Colon (tissue), 2 donors: Measurements from ENCODE around the gene TLK1.

Experiments used
- FAIRE-seq: peaks from 2 replicates; lab custom pipeline; 2012; peaks lifted over from hg19 to GRCh38; lab: Jason Lieb, UNC
- donor health status: control.
- donor health status: control.

The TLK1 gene

DNA sequence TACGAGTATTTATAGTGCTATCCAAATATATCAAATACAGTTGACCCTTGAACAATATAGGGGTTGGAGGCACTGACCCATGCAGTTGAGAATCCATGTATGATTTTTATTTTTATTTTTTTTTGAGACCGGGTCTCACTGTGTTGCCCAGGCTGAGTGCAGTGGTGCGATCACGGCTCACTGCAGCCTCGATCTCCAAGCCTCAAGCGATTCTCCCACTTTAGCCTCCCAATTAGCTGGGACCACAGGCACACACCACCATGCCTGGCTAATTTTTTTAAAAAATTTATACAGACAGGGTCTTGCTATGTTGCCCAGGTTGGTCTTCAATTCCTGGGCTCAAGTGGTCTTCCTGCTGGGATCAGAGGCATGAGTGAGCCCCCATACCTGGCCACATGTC lies 161.0 kb downstream of the TLK1 start:
- no peak for FAIRE-seq

DNA sequence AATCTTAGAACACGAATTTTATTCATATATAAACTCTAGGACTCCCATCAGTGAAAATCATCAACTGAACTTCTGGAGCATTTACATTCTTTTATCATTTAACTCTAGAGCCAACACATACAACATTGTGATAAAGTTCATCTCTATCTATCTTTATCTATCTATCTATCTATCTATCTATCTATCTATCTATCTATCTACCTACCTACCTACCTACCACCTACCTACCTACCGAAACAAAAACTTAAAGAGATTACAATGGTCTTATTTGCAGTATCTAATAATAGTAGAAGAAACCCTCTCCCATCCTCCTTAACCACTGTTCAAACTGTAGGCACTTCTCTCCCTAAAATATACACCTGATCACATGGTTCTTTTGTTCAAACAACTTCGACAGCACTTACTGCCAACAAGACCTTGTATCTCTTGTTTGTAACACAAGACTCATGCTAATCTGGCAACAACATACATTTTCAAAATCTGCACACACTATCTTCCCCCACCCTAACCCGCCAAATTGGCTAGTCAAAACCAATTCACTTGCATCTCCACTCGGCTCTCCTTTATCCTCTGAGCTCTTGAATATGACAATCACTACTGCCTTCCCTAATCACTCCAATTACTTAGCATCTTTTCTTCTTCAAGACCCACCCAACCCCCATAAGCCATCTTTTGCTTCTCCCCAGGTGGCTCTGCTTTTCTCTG lies 162.6 kb downstream of the TLK1 start:
- no peak for FAIRE-seq

GRCh38 chr2:170996316-170996715 lies 164.4 kb downstream of the TLK1 start:
- no peak for FAIRE-seq

DNA sequence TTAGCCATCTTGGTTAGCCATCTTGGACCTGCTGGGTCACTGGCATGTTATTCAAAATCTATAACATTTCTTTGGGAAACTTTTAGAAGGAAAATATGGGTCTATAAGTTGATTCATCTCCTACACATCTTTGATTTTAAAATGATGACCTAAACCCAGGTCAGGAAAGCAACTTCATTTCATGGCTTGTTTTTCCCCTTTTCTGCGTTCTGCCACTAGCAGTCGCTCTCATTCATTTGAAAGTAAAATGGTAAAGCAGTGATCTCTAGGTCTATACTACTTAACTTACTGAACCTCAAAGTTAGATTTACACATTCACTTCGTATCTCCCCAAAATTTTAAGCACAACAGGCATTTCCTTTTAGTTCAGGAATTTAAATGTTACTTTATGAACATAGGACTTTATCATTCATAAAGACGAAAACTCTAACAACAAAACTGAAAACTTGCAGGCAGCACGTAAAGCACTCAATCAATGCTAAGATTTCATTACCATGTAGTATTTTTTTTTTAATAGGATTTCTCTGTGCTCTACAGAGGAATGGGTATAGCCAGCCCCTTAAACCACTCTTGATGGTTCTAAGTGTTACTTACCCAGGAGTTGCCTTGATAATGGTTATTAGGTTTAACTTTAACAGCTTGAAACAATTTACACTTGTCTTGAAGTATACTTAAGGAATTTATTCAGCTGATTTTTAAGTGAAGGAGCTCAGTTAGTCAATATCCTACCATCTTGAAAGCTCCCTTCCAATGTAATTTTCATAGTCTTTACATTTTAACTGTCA lies 169.1 kb downstream of the TLK1 start:
- no peak for FAIRE-seq

GRCh38 chr2:170986566-170987258 lies 174.0 kb downstream of the TLK1 start:
- FAIRE-seq = no peak

- FAIRE-seq = no peak
Observed at GRCh38 chr2:170985407-170985806, 175.3 kb downstream of the TLK1 start.

GRCh38 chr2:170984079-170984478 lies 176.6 kb downstream of the TLK1 start:
- FAIRE-seq = no peak

- no peak for FAIRE-seq
Observed at GRCh38 chr2:170975943-170976270, 184.8 kb downstream of the TLK1 start.

DNA sequence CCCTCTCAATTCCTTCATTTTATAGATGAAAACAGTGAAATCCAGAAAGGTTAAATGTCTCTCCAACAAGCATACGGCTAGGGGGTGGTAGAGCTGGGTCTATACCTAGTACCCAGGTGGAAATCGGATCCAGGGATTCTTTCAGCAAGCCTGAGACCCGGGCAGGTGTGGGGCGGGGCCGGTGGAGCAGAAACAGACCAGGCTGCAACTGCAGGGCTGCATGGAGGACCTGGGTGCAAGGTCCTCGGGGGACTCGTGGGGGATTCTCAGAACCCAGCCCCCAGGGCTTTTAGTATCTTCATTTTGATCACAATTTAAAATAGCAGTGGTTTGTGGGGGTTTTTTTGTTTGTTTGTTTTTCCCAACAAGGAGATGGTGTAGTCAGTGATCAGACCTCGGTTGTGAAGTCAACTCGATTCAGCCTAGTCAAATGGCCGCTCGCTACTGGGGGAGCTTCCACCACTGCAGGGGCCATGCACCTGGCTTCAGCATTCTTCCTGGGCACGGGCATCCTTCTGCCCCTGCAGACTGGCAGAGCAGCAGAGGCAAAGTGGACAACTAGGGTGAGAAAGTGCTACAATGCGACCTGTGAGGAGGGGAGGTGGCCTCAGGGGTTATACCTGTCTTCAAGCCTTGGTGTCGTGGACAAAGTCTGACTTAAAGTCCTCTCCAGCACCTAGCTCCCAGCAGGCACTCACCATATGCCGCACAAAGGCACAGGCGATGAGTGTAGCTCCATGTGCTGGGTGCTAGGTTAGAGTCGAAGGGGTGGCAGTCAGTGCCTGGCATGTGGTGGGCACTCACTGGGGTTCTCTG lies 185.4 kb downstream of the TLK1 start:
- no peak for FAIRE-seq

DNA sequence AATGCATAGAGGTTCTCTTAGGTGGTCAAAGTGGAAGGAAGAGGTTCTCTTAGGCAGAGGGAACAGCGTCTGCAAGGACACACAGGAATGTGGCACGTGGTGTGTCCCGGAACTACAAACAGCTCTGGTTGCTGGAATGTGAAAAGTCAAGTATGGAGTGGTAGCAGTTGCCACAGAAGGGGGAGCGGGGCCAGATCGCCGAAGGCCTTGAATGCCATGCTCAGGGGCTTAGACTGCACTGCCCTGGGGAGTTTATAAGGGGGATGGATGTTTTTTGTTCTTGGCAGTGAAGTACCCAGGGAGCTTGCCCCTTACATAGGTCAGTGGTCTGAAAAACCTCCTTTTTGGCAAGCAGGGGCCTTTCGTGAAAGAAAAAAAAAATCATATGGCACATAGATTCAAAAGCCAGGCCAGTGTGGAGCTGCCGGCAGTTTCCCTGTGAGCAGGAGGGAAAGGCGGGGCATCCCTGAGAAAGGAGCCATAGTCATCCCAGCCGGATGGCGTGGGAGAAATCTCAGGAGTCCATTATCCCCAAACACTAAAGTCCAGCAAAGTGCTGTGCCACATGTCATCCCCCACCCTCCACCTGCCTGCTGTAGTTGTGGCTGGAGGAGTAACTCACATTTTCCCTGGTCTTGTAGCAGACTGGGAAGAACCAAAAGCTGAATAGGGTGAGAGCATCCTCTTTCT lies 186.2 kb downstream of the TLK1 start:
- FAIRE-seq = no peak

- no peak for FAIRE-seq
Observed at GRCh38 chr2:170973492-170974303, 187.0 kb downstream of the TLK1 start.

GRCh38 chr2:170973225-170973491 lies 187.5 kb downstream of the TLK1 start:
- no peak for FAIRE-seq

DNA sequence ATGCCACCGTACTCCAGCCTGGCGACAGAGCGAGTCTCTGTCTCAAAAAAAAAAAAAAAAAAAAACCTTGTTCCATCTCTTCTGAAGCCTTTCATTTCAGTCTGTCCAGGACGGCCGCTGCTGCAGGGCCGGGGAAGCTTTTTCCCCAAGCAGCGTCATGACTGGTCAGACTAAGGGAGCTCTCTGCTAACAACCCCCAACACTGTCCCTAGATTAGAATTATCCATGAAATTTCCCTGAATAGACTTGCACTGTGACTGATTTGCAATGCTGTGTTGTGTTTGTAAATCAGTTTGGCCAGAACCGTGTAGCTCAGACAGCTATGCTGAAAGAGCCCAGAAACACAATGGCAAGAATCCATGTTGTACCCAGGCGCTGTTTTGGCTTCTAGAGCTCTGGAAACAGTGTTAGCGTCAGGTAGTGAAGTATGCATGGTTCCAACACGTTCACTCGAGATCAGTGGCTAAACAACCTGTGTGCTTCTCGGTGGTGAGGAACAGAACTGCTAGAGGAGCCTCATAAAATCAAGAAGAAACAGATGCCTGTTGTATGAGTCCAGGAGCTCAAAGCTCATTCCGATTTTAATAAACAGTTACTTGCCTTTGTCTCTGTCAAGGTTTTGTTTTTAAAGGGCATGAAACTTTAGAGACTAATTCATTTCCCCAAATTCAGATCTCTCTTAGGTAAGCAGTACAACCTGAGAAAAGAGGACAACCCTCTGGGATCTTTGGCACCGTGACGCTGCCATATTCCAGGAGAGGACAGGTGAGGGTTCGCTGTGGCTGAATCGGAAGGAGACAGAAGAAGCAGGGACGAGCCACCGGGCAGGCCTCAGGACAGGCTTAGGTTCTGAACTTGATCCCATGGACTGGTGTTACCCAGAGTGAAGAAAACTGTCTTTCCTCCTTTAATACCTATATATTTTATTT lies 188.1 kb downstream of the TLK1 start:
- FAIRE-seq = no peak

DNA sequence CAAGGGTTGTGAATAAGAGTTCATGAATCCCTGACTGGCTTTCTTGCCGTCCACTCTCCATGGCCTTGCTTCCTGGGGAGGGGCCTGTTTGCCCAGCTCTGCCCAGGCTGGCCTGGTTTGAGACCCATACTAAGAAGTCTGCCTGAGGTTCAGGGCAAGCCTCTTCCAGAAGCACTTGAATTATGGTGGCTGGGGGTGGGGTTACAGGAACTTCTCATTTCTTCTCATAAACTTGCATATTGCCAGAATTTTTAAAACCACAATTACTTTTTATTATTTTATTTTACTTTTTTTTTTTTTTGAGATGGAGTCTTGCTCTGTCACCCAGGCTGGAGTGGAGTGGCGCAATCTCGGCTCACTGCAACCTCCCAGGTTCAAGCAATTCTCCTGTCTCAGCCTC lies 189.6 kb downstream of the TLK1 start:
- no peak for FAIRE-seq

- FAIRE-seq = no peak
Observed at GRCh38 chr2:170969872-170970496, 190.7 kb downstream of the TLK1 start.

- FAIRE-seq = no peak
Observed at GRCh38 chr2:170969030-170969429, 191.7 kb downstream of the TLK1 start.

- FAIRE-seq = no peak
Observed at GRCh38 chr2:170968205-170969003, 192.3 kb downstream of the TLK1 start.

DNA sequence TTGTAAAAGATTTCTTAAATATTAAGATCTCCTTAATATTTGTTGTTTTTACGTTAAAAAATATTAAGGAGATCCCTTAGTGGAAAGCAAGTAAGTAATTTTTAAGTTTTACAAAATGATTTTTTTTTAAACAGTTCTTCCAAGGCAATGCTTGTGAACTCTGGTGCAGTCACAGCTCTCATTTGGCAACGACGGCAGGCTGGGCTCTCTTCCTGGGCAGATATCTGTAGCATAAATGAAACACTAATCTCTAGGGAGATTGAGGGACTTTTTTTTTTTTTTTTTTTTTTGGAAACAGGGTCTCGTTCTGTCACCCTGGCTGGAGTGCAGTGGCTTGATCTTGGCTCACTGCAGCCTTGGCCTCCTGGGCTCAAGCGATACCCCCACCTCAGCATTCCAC lies 193.1 kb downstream of the TLK1 start:
- no peak for FAIRE-seq
